ENCODE results near the gene ACTA2. TPM values are rescaled to one million over a fixed set of nuclear protein-coding genes. Genes with fewer than 3 reads are reported as not detected.

ACTA2 gene
- total RNA-seq, 1 experiment from 2014 or later, result 2.4 TPM

DNA sequence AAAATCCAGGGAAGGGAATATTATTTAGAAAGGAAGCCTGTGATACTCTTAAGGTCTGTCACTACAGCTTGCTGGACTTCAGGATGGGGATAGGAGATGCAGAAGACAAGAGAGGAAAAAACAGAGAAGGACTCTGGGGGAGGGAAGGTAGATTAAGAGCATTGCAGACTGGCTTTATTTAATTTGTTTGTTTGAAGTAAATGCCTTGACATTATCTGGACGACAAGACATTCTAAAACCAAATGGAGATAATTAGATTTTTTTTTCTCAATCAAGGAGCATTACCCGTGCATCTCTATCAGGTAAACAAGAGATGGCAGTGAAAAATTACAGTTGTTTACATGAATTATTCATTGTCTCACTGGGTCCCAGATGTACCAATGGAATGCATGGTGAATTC lies 24.3 kb downstream of the ACTA2 start:
- Mint-ChIP-seq H3K9me3 (no peaks in the 10 kb centered on the region), H3K27ac (no peak overlapping the region), H3K36me3 (ENCODE audit: insufficient read depth in 1 of 3, low read depth in 3 of 3) (peaks cover 0 to 2% (median 0%) of the 10 kb centered on the region in 3 experiments; a peak in 1 of 7 replicates), H3K4me1 (peaks cover 5 to 14% of the 10 kb centered on the region in 2 experiments), H3K27me3 (ENCODE audit: low read depth) (no peaks in the 10 kb centered on the region), H3K4me3 (no peak overlapping the region)
- Histone ChIP-seq H2AFZ (ENCODE audit: low read length) (no peak overlapping the region), H3K27ac (ENCODE audit: insufficient read length, low read depth, low read length) (no peak overlapping the region), H4K91ac (ENCODE audit: insufficient read length, low read depth, low read length) (no peak overlapping the region), H3K4me1 (ENCODE audit: insufficient read depth, low read length) (no peaks in the 10 kb centered on the region; the same call in 1 of the 2 replicates), H3K23ac (ENCODE audit: insufficient read length, low read depth, low read length) (no peak overlapping the region), H3K4me2 (ENCODE audit: insufficient read depth, insufficient read length, low read length) (no peak overlapping the region), H3K14ac (ENCODE audit: insufficient read depth, low read length) (no peak overlapping the region), H3K79me2 (ENCODE audit: insufficient read depth, low read length) (no peaks in the 10 kb centered on the region), H4K20me1 (ENCODE audit: control insufficient read depth, insufficient read depth, insufficient read length) (no peaks in the 10 kb centered on the region), H2BK15ac (ENCODE audit: low read depth, low read length) (no peak overlapping the region), H2BK120ac (ENCODE audit: low read depth, low read length, poor library complexity, severe bottlenecking) (no peak overlapping the region), H3K18ac (ENCODE audit: insufficient read length, low read depth, low read length) (no peak overlapping the region), H4K5ac (ENCODE audit: insufficient read length, low read depth, low read length) (no peak overlapping the region), H3K79me1 (ENCODE audit: insufficient read depth, low read depth, low read length, poor library complexity, severe bottlenecking) (no peaks in the 10 kb centered on the region), H2BK20ac (ENCODE audit: low read depth, low read length, poor library complexity, severe bottlenecking) (no peak overlapping the region), H2AK5ac (ENCODE audit: insufficient read length, low read length) (no peak overlapping the region), H2BK5ac (ENCODE audit: insufficient read length, low read length) (no peak overlapping the region), H2BK12ac (ENCODE audit: insufficient read length, low read depth, low read length) (no peak overlapping the region), H3K56ac (ENCODE audit: insufficient read length, low read depth, low read length) (no peak overlapping the region), H3T11ph (ENCODE audit: low read length) (no peak overlapping the region), H3K27me3 (ENCODE audit: insufficient read depth, low read length) (no peaks in the 10 kb centered on the region), H3K9ac (ENCODE audit: extremely low read depth, insufficient read length, low read length) (no peak overlapping the region), H4K8ac (replicated peaks; ENCODE audit: insufficient read length, low read depth, low read length) (no peak overlapping the region), H3K9me3 (ENCODE audit: control insufficient read depth, low read depth, low read length) (no peaks in the 10 kb centered on the region), H3K23me2 (ENCODE audit: insufficient read length, low read depth, low read length, poor library complexity, severe bottlenecking) (no peaks in the 10 kb centered on the region), H3K4ac (ENCODE audit: low read depth, low read length) (no peak overlapping the region)
- WGBS (ENCODE audit: extremely low coverage, insufficient read length, low lambda C conversion rate), result no CpG with 5 or more reads among the region's 2 CpGs
- DNase-seq, result no peak
- TF ChIP-seq, protein P1, sequence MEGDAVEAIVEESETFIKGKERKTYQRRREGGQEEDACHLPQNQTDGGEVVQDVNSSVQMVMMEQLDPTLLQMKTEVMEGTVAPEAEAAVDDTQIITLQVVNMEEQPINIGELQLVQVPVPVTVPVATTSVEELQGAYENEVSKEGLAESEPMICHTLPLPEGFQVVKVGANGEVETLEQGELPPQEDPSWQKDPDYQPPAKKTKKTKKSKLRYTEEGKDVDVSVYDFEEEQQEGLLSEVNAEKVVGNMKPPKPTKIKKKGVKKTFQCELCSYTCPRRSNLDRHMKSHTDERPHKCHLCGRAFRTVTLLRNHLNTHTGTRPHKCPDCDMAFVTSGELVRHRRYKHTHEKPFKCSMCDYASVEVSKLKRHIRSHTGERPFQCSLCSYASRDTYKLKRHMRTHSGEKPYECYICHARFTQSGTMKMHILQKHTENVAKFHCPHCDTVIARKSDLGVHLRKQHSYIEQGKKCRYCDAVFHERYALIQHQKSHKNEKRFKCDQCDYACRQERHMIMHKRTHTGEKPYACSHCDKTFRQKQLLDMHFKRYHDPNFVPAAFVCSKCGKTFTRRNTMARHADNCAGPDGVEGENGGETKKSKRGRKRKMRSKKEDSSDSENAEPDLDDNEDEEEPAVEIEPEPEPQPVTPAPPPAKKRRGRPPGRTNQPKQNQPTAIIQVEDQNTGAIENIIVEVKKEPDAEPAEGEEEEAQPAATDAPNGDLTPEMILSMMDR (conservative IDR thresholded peaks at IDR 0.05), result no peak
